ENCODE measurements around the gene DHRS13. TPM values are rescaled to one million over a fixed set of nuclear protein-coding genes. Genes with fewer than 3 reads are reported as not detected.

DHRS13 gene
- total RNA-seq, 1 donor from 2014 or later, result 16.5 TPM

DNA sequence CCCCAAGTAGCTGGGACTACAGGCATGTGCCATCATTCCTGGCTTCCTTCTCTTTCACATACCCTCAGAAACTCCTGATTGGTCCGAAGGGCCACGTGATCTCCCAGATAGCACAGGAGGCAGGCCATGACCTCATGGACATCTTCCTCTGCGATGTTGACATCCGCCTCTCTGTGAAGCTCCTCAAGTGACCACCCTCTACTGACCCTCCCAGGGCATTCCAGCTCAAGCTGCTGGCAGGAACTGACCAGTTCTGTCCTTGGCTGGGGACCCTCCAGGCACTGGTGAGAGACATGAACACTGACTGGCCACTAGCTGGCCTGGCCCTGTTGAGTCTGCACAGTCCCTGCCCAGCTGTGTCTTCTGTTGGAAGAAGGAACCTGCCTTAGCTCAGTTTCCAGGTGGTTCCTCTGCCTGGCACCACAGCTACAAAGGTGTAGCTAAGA is 42.5 kb downstream of the DHRS13 start:
- Histone ChIP-seq H3K9me3 (no peaks in the 10 kb centered on the region), H3K36me3 (peaks cover 40 to 47% of the 10 kb centered on the region in 2 donors), H3K27ac (no peak overlapping the region), H3K27me3 (no peaks in the 10 kb centered on the region), H3K4me1 (peaks cover 3 to 5% of the 10 kb centered on the region in 2 donors), H3K4me3 (no peak overlapping the region)
- TF ChIP-seq, protein P1, sequence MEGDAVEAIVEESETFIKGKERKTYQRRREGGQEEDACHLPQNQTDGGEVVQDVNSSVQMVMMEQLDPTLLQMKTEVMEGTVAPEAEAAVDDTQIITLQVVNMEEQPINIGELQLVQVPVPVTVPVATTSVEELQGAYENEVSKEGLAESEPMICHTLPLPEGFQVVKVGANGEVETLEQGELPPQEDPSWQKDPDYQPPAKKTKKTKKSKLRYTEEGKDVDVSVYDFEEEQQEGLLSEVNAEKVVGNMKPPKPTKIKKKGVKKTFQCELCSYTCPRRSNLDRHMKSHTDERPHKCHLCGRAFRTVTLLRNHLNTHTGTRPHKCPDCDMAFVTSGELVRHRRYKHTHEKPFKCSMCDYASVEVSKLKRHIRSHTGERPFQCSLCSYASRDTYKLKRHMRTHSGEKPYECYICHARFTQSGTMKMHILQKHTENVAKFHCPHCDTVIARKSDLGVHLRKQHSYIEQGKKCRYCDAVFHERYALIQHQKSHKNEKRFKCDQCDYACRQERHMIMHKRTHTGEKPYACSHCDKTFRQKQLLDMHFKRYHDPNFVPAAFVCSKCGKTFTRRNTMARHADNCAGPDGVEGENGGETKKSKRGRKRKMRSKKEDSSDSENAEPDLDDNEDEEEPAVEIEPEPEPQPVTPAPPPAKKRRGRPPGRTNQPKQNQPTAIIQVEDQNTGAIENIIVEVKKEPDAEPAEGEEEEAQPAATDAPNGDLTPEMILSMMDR (IDR thresholded peaks at IDR 0.05), result no peak
- intact Hi-C loops (cut with DNase I), result no loop called here
- no peak for DNase-seq (ENCODE audit: low spot score in 2 of 2)

DNA sequence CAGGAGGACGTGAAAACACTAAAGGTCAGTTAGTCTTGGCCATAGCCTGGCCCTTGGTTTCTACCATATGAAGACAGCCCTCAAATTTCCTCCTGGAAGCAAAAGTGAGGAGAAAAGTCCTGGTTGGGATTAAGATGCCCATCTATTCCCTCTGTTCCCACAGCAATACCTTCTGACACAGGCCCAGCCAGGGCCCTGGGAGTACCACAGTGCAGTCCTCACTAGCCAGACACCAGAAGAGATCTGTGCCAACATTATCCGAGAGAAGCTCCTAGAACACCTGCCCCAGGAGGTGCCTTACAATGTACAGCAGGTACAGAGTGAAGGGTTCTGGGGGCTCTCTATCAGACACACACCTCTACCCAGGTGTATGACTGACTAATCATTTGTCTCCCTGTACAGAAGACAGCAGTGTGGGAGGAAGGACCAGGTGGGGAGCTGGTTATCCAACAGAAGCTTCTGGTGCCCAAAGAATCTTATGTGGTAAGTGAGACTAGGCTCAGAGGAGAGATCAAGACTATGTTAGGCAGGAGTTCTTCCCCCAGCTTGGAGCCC is 44.0 kb downstream of the DHRS13 start:
- intact Hi-C loops (cut with DNase I), result no loop called here
- peaks cover 40 to 47% of the 10 kb centered on the region in 2 donors for H3K36me3 ChIP-seq

DNA sequence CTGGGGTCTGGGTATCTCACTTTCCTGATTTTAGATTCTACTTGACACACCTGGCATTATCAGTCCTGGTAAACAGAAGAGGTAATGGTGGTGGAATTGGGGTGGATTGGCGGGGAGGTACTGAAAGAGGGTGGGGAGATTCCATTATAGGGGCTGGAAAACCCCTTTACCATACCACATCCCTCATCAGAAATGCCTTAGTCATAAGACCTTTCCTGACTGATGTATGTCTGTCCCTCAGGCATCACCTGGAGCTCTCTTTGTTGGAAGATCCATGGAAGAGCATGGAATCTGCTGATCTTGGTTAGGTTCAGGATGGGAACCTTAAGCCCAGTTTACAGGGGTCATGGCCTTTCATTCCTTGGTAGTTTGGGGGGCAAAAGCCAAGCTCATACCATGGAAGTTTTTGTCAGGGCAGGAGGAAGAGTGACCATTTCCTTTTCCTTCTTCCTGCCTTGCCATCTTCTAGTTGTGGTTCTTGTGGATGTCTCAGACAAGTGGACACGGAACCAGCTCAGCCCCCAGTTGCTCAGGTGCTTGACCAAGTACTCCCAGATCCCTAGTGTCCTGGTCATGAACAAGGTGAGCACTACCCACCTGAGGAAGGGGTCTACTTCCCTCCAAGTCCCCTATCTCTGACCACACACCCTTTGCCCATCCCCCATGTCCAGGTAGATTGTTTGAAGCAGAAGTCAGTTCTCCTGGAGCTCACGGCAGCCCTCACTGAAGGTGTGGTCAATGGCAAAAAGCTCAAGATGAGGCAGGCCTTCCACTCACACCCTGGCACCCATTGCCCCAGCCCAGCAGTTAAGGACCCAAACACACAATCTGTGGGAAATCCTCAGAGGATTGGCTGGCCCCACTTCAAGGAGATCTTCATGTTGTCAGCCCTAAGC is 44.7 kb downstream of the DHRS13 start:
- intact Hi-C loops (cut with DNase I), result no loop called here
- TF ChIP-seq, protein P1 (IDR thresholded peaks at IDR 0.05), result no peak
- peaks cover 40 to 47% of the 10 kb centered on the region in 2 donors for H3K36me3 ChIP-seq

More for the DNA sequence above, 44.0 kb downstream of the DHRS13 start:
- Histone ChIP-seq H3K27me3 (no peaks in the 10 kb centered on the region), H3K9me3 (no peaks in the 10 kb centered on the region), H3K4me1 (peaks cover 6% of the 10 kb centered on the region in 2 donors), H3K4me3 (no peak overlapping the region), H3K27ac (no peak overlapping the region)
- TF ChIP-seq, protein P1 (IDR thresholded peaks at IDR 0.05), result no peak
- DNase-seq (ENCODE audit: low spot score in 2 of 2), result no peak

DNA sequence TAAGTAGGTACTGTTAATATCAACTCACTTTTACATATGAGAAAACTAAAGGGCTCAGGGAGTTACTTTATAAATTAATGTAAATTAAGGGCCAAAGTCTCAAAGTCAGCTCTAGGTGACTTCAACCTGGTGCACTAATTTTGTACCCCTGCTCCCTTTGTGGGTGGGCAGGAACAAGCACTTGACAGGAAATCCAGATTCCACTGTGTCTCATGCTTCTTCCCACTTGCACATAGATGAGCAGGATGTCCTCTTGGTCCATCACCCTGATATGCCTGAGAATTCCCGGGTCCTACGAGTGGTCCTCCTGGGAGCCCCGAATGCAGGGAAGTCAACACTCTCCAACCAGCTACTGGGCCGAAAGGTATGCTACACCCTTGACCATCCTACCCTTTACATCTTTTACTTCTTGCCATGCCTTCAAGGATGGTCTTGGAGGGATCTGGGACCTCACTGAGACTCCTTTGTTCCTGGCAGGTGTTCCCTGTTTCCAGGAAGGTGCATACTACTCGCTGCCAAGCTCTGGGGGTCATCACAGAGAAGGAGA is 46.8 kb downstream of the DHRS13 start:
- TF ChIP-seq, protein P1 (IDR thresholded peaks at IDR 0.05), result no peak
- H3K27ac ChIP-seq, result no peak overlapping the region
- no peak overlapping the region for H3K4me3 ChIP-seq
- H3K4me1 ChIP-seq, result peaks cover 6% of the 10 kb centered on the region in 2 donors
- DNase-seq (ENCODE audit: low spot score in 2 of 2), result no peak
- intact Hi-C loops (cut with DNase I), result no loop called here
- H3K27me3 ChIP-seq, result no peaks in the 10 kb centered on the region
- H3K9me3 ChIP-seq, result no peaks in the 10 kb centered on the region
- peaks cover 37 to 43% of the 10 kb centered on the region in 2 donors for H3K36me3 ChIP-seq

More for the DNA sequence above, 44.7 kb downstream of the DHRS13 start:
- no peaks in the 10 kb centered on the region for H3K27me3 ChIP-seq
- peaks cover 6% of the 10 kb centered on the region in 2 donors for H3K4me1 ChIP-seq
- no peaks in the 10 kb centered on the region for H3K9me3 ChIP-seq
- H3K27ac ChIP-seq, result no peak overlapping the region
- H3K4me3 ChIP-seq, result no peak overlapping the region
- DNase-seq (ENCODE audit: low spot score in 2 of 2), result no peak

DNA sequence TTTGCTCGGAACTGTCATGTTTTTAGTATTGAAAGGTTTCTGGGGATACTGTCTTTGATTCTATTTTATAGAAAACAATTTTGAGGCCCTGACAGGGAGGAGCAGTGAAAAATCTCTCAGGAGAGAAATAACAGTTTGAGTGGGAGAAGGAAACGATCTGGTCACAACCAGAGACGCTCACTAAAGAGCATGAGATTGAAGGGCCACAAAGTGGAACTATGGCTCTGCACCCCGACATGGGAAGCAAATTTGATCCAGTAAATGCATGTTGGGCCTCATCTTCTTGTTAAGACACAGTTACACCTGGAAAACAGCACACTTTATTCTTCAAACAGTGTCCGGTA is 47.6 kb downstream of the DHRS13 start:
- no peaks in the 10 kb centered on the region for H3K9me3 ChIP-seq
- H3K27ac ChIP-seq, result peak overlapping the region; percentile 78 to 79
- intact Hi-C loops (cut with DNase I), result loop anchor here (2.0 kb wide), 2 partner anchors 41 to 47 kb away; partner anchors contain the start of gene FLOT2
- H3K36me3 ChIP-seq, result peaks cover 30 to 35% of the 10 kb centered on the region in 2 donors
- no peak for DNase-seq (ENCODE audit: low spot score in 2 of 2)
- peak overlapping the region; percentile 77 to 85 for H3K4me3 ChIP-seq
- TF ChIP-seq, protein P1 (IDR thresholded peaks at IDR 0.05), result no peak
- peaks cover 6% of the 10 kb centered on the region in 2 donors for H3K4me1 ChIP-seq
- H3K27me3 ChIP-seq, result no peaks in the 10 kb centered on the region
